Liver (tissue), 9 donors: ENCODE results near the gene SEC31B. TPM values are rescaled to one million over a fixed set of nuclear protein-coding genes. Genes with fewer than 3 reads are reported as not detected.

ENCODE experiments used
- DNase-seq: peaks from one replicate; pipeline ENCODE4 v3.0.0-alpha.2; 2017; ENCODE audit warnings: low spot score
- H3K27ac ChIP-seq, 2 donors: one replicate each; pipeline ENCODE4 v1.7.0; 2013; ENCODE audit warnings: inconsistent platforms in 2 of 2, low read length in 2 of 2, control low read depth in 1 of 2, low read depth in 1 of 2, mild to moderate bottlenecking in 1 of 2
- H3K27me3 ChIP-seq, 4 donors: one replicate each; pipeline versions ENCODE4 v1.6.1 to v1.7.0; 2013; ENCODE audit warnings: low read length in 3 of 4, inconsistent platforms in 1 of 4, mild to moderate bottlenecking in 1 of 4, moderate library complexity in 1 of 4; ENCODE audit not compliant: control insufficient read depth in 4 of 4, insufficient read depth in 4 of 4
- H3K36me3 ChIP-seq, 4 donors: one replicate each; pipeline versions ENCODE4 v1.6.1 to v1.7.0; 2013; ENCODE audit warnings: low read length in 3 of 4, mild to moderate bottlenecking in 3 of 4, low read depth in 1 of 4, moderate library complexity in 1 of 4; ENCODE audit not compliant: control insufficient read depth in 4 of 4, insufficient read depth in 3 of 4
- H3K4me1 ChIP-seq, 4 donors: one replicate each; pipeline versions ENCODE4 v1.6.1 to v1.7.0; 2013; ENCODE audit warnings: low read length in 3 of 4, mild to moderate bottlenecking in 3 of 4, moderate library complexity in 1 of 4; ENCODE audit not compliant: control insufficient read depth in 4 of 4, insufficient read depth in 4 of 4
- H3K4me3 ChIP-seq, 3 donors: one replicate each; pipeline versions ENCODE4 v1.6.1 to v1.7.0; 2013; ENCODE audit warnings: low read length in 3 of 3, control low read depth in 1 of 3, low read depth in 1 of 3, mild to moderate bottlenecking in 1 of 3
- H3K9ac ChIP-seq, 2 donors: one replicate each; pipeline ENCODE4 v1.7.0; 2013; ENCODE audit warnings: low read length in 2 of 2, mild to moderate bottlenecking in 2 of 2, moderate library complexity in 2 of 2, control low read depth in 1 of 2, low read depth in 1 of 2
- H3K9me3 ChIP-seq, 4 donors: one replicate each; pipeline versions ENCODE4 v1.6.1 to v1.7.0; 2013; ENCODE audit warnings: low read length in 3 of 4; ENCODE audit not compliant: control insufficient read depth in 4 of 4
- EGR1 ChIP-seq, 2 donors: IDR thresholded peaks; 2 replicates each; pipeline ENCODE4 v1.6.1; 2016 to 2018; ENCODE audit warnings: antibody characterized with exemption in 2 of 2, low read depth in 2 of 2
- FOXA1 ChIP-seq: IDR thresholded peaks from 2 replicates; pipeline ENCODE4 v1.6.1; 2016; ENCODE audit warnings: antibody characterized with exemption
- FOXA2 ChIP-seq: IDR thresholded peaks from 2 replicates; pipeline ENCODE4 v1.6.1; 2016; ENCODE audit warnings: antibody characterized with exemption
- GABPA ChIP-seq, 2 donors: IDR thresholded peaks in 1 of 2; conservative IDR thresholded peaks in 1 of 2; 2 replicates each; pipeline ENCODE4 v1.6.1; 2016; ENCODE audit warnings: antibody characterized with exemption in 2 of 2, mild to moderate bottlenecking in 1 of 2, moderate library complexity in 1 of 2
- HNF4A ChIP-seq, 2 donors: conservative IDR thresholded peaks; 2 replicates each; pipeline ENCODE4 v1.6.1; 2016; ENCODE audit warnings: antibody characterized with exemption in 2 of 2, mild to moderate bottlenecking in 2 of 2
- HNF4G ChIP-seq: IDR thresholded peaks from 2 replicates; pipeline ENCODE4 v1.6.1; 2016; ENCODE audit warnings: antibody characterized with exemption
- JUND ChIP-seq, 2 donors: IDR thresholded peaks; 2 replicates each; pipeline ENCODE4 v1.6.1; 2016; ENCODE audit warnings: antibody characterized with exemption in 2 of 2
- NR2F2 ChIP-seq: IDR thresholded peaks from 2 replicates; pipeline ENCODE4 v1.6.1; 2016; ENCODE audit warnings: antibody characterized with exemption
- RAD21 ChIP-seq, 2 donors: IDR thresholded peaks; 2 replicates each; pipeline ENCODE4 v1.6.1; 2016; ENCODE audit warnings: antibody characterized with exemption in 2 of 2, mild to moderate bottlenecking in 2 of 2
- REST ChIP-seq: IDR thresholded peaks from 2 replicates; pipeline ENCODE4 v1.6.1; 2016; ENCODE audit warnings: antibody characterized with exemption, mild to moderate bottlenecking
- RXRA ChIP-seq, 2 donors: IDR thresholded peaks; 2 replicates each; pipeline ENCODE4 v1.6.1; 2017 to 2018; ENCODE audit warnings: antibody characterized with exemption in 2 of 2, mild to moderate bottlenecking in 1 of 2
- SP1 ChIP-seq: IDR thresholded peaks from 2 replicates; pipeline ENCODE4 v1.6.1; 2018; ENCODE audit warnings: antibody characterized with exemption, mild to moderate bottlenecking
- TAF1 ChIP-seq: conservative IDR thresholded peaks from 2 replicates; pipeline ENCODE4 v1.6.1; 2016; ENCODE audit warnings: antibody characterized with exemption, mild to moderate bottlenecking
- YY1 ChIP-seq: IDR thresholded peaks from 2 replicates; pipeline ENCODE4 v1.6.1; 2016; ENCODE audit warnings: antibody characterized with exemption, mild to moderate bottlenecking
- ZBTB33 ChIP-seq: IDR thresholded peaks from 2 replicates; pipeline ENCODE4 v1.6.1; 2016; ENCODE audit warnings: antibody characterized with exemption
- WGBS: extraction: QIAGEN DNeasy Blood & Tissue Kit; methylation state at CpG from one replicate; pipeline ENCODE4 v1.1.7; 2013; 5-methylcytosine and 5-hydroxymethylcytosine counted together
- polyA plus RNA-seq, 2 donors: library from polyadenylated mRNA; stranded (reverse) in 1 of 2; unstranded in 1 of 2; fragments of 200-250 nt in 1 of 2; fragments of >200 nt in 1 of 2; fragmentation: Nextera tagmentation in 1 of 2; extraction: Ambion mirVana in 1 of 2; gene quantifications; one replicate each; pipeline versions ENCODE4 v1.2.1 to v1.2.3, GENCODE V29; 2013 to 2015
- total RNA-seq, 2 donors: library from RNA; depleted of rRNA; stranded (reverse); fragments of >200 nt; gene quantifications; one replicate each; pipeline ENCODE4 v1.2.3, GENCODE V29; 2014
- TF ChIP-seq, protein P1 (sequence below): IDR thresholded peaks from 2 replicates; pipeline ENCODE4 v1.6.1; 2016; ENCODE audit warnings: antibody characterized with exemption
- TF ChIP-seq, protein P2 (sequence below): fragments of 150-350 bp; IDR thresholded peaks from 2 replicates; pipeline ENCODE4 v1.5.1; 2017; ENCODE audit warnings: improper control_type of control experiment, low read depth, low read length; ENCODE audit not compliant: missing input control
- TF ChIP-seq, protein P3 (sequence below): IDR thresholded peaks from 2 replicates; pipeline ENCODE4 v1.6.1; 2016; ENCODE audit warnings: antibody characterized with exemption
- donor health status: healthy.
- donor health status: healthy.
- donor health status: healthy.
- donor health status: healthy.
- donor health status: healthy.

SEC31B gene
- total and polyA plus RNA-seq, 4 donors = 1.3 to 6.6 (median 3.8) TPM

GRCh38 chr10:100522107-100522801 is 2.6 kb upstream of the SEC31B start:
- TF ChIP-seq HNF4A (conservative IDR thresholded peaks at IDR 0.05) = no peak
- TF ChIP-seq EGR1 (IDR thresholded peaks at IDR 0.05; ENCODE audit: low read depth in 2 of 2) = no peak
- no peak for TF ChIP-seq SP1
- TF ChIP-seq, protein P1, sequence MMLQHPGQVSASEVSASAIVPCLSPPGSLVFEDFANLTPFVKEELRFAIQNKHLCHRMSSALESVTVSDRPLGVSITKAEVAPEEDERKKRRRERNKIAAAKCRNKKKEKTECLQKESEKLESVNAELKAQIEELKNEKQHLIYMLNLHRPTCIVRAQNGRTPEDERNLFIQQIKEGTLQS = no peak
- no peak for TF ChIP-seq TAF1
- no peak for TF ChIP-seq REST
- no peak for TF ChIP-seq YY1
- no peak for TF ChIP-seq JUND (IDR thresholded peaks at IDR 0.05)
- no peak for TF ChIP-seq ZBTB33
- TF ChIP-seq, protein P2, sequence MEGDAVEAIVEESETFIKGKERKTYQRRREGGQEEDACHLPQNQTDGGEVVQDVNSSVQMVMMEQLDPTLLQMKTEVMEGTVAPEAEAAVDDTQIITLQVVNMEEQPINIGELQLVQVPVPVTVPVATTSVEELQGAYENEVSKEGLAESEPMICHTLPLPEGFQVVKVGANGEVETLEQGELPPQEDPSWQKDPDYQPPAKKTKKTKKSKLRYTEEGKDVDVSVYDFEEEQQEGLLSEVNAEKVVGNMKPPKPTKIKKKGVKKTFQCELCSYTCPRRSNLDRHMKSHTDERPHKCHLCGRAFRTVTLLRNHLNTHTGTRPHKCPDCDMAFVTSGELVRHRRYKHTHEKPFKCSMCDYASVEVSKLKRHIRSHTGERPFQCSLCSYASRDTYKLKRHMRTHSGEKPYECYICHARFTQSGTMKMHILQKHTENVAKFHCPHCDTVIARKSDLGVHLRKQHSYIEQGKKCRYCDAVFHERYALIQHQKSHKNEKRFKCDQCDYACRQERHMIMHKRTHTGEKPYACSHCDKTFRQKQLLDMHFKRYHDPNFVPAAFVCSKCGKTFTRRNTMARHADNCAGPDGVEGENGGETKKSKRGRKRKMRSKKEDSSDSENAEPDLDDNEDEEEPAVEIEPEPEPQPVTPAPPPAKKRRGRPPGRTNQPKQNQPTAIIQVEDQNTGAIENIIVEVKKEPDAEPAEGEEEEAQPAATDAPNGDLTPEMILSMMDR = no peak
- TF ChIP-seq HNF4G = no peak
- no peak for TF ChIP-seq RAD21 (IDR thresholded peaks at IDR 0.05)
- TF ChIP-seq GABPA (IDR thresholded peaks at IDR 0.05 in 1 of 2, conservative IDR thresholded peaks at IDR 0.05 in 1 of 2) = no peak
- WGBS = 90% methylated on average over 5 of the region's 5 CpGs
- H3K36me3 ChIP-seq = peaks cover 0 to 31% (median 28%) of the 10 kb centered on the region in 4 donors

DNA sequence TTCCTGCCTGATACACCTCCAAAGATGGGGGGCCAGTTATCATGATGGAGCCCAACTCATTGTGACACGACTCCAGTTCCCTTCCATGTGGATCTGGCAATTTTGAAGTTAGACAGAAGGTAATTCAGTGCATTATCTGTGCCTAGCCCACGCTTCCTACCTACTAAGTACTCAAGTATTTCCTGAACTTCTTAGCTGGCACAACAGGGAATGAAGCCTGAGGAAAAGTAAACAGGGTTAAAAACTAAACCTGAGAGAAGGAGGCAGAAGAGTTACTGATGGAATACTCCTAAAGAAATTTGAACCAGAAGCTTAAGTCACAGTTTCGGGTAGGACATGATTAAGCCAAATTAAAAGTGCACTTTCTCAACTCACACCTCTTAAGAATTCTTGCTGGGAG is 1.1 kb upstream of the SEC31B start:
- WGBS = 95% methylated on average over 3 of the region's 3 CpGs
- Histone ChIP-seq H3K4me1 (peaks cover 3 to 25% (median 10%) of the 10 kb centered on the region in 4 donors), H3K4me3 (no peak overlapping the region), H3K27me3 (no peaks in the 10 kb centered on the region), H3K9ac (no peak overlapping the region), H3K27ac (no peak overlapping the region), H3K9me3 (no peaks in the 10 kb centered on the region), H3K36me3 (peaks cover 0 to 19% (median 16%) of the 10 kb centered on the region in 4 donors)
- TF ChIP-seq FOXA1 (no peak), JUND (IDR thresholded peaks at IDR 0.05) (no peak), YY1 (no peak), SP1 (no peak), NR2F2 (no peak), GABPA (IDR thresholded peaks at IDR 0.05 in 1 of 2, conservative IDR thresholded peaks at IDR 0.05 in 1 of 2) (no peak), ZBTB33 (no peak), RXRA (IDR thresholded peaks at IDR 0.05) (no peak), FOXA2 (no peak), EGR1 (IDR thresholded peaks at IDR 0.05; ENCODE audit: low read depth in 2 of 2) (no peak)
- TF ChIP-seq, protein P1 = no peak
- TF ChIP-seq, protein P3, sequence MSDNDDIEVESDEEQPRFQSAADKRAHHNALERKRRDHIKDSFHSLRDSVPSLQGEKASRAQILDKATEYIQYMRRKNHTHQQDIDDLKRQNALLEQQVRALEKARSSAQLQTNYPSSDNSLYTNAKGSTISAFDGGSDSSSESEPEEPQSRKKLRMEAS = no peak
- no peak for DNase-seq

More at GRCh38 chr10:100522107-100522801, 2.6 kb upstream of the SEC31B start:
- Histone ChIP-seq H3K27me3 (no peaks in the 10 kb centered on the region), H3K4me3 (no peak overlapping the region), H3K9ac (no peak overlapping the region), H3K9me3 (no peaks in the 10 kb centered on the region), H3K4me1 (peaks cover 3 to 16% (median 9%) of the 10 kb centered on the region in 4 donors), H3K27ac (no peak overlapping the region)
- DNase-seq = no peak
